Glutamatergic neuron (in vitro differentiated cells): ENCODE measurements around the gene PABPN1L. TPM values are rescaled to one million over a fixed set of nuclear protein-coding genes. Genes with fewer than 3 reads are reported as not detected.

Source experiments
- DNase-seq: peaks from one replicate; pipeline ENCODE4 v3.0.0; 2022
- H3K27ac Mint-ChIP-seq: one replicate; pipeline ENCODE4 v1.8.0; 2020; ENCODE audit warnings: mild to moderate bottlenecking, mixed read lengths, inconsistent platforms; ENCODE audit not compliant: unreplicated experiment
- H3K27me3 Mint-ChIP-seq: one replicate; pipeline ENCODE4 v1.8.0; 2020; ENCODE audit warnings: mild to moderate bottlenecking, moderate library complexity, mixed read lengths, inconsistent platforms; ENCODE audit not compliant: unreplicated experiment
- H3K36me3 Mint-ChIP-seq: one replicate; pipeline ENCODE4 v1.8.0; 2020; ENCODE audit warnings: mild to moderate bottlenecking, mixed read lengths, inconsistent platforms; ENCODE audit not compliant: unreplicated experiment
- H3K4me1 Mint-ChIP-seq: one replicate; pipeline ENCODE4 v1.8.0; 2020; ENCODE audit warnings: mild to moderate bottlenecking, low read depth, mixed read lengths, inconsistent platforms; ENCODE audit not compliant: unreplicated experiment
- H3K4me3 Mint-ChIP-seq: one replicate; pipeline ENCODE4 v1.8.0; 2020; ENCODE audit warnings: mild to moderate bottlenecking, mixed read lengths, inconsistent platforms; ENCODE audit not compliant: unreplicated experiment
- H3K9me3 Mint-ChIP-seq: one replicate; pipeline ENCODE4 v1.8.0; 2020; ENCODE audit warnings: mild to moderate bottlenecking, moderate library complexity, mixed read lengths, inconsistent platforms; ENCODE audit not compliant: unreplicated experiment
- total RNA-seq: library from RNA; stranded (reverse); fragmentation: NEBNext Ultra II Directional; extraction: Animal tissue kit (Norgen Biotek cat#: 25700); gene quantifications from one replicate; pipeline ENCODE4 v1.2.1, GENCODE V29; 2021; ENCODE audit not compliant: unreplicated experiment
- TF ChIP-seq, protein P1 (sequence below): fragments of 200-600 bp; sonication (generic); IDR thresholded peaks from one replicate; pipeline ENCODE4 v1.5.0; 2021; ENCODE audit not compliant: partially characterized antibody, unreplicated experiment

The PABPN1L gene
- total RNA-seq, 1 donor from 2014 or later: 3.9 TPM

DNA sequence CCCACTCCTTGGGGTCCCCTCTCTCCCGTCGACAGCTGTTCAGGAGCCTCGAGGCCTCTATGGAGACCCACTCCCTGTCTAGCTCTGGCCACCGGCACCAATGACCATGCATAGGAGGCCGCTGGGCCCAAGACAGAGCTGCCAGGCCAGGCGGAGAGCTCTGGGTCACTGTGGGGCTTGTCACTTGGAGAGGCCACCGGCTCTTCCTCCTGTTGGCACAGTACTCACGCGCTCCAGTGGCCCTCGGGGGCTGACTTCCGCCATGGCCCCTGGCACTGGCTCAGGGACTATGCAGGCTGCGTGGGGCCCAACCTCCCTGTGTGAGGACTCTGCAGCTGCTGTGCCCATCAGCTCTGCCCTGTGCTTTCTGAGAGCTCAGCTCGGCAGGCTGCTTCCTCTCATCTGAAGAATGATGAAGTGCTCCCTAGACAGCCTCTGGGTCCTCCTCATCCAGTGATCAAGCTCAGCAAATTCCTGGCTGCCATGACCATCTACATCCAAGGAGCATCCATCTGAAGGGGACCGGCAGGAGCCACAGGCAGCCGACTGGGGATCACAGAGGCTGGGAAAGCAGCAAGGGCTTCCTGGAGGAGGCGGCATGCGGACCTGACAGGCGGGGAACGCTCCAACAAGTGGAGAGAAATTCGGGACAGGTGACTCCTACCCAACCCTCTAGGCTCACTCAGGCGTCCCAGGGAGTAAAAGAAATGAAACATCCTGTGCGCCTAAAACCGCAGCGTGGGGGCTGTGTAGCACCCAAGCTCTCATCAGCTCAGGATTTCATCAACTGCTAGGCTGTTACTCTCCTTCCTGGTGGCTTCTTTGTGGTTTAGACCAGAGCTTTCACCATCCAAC is 26.5 kb downstream of the PABPN1L start:
- TF ChIP-seq, protein P1, sequence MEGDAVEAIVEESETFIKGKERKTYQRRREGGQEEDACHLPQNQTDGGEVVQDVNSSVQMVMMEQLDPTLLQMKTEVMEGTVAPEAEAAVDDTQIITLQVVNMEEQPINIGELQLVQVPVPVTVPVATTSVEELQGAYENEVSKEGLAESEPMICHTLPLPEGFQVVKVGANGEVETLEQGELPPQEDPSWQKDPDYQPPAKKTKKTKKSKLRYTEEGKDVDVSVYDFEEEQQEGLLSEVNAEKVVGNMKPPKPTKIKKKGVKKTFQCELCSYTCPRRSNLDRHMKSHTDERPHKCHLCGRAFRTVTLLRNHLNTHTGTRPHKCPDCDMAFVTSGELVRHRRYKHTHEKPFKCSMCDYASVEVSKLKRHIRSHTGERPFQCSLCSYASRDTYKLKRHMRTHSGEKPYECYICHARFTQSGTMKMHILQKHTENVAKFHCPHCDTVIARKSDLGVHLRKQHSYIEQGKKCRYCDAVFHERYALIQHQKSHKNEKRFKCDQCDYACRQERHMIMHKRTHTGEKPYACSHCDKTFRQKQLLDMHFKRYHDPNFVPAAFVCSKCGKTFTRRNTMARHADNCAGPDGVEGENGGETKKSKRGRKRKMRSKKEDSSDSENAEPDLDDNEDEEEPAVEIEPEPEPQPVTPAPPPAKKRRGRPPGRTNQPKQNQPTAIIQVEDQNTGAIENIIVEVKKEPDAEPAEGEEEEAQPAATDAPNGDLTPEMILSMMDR: no peak
- peaks cover 4% of the 10 kb centered on the region for H3K9me3 Mint-ChIP-seq
- H3K36me3 Mint-ChIP-seq: no peaks in the 10 kb centered on the region
- no peak overlapping the region for H3K4me3 Mint-ChIP-seq
- no peak overlapping the region for H3K27ac Mint-ChIP-seq
- peaks cover 7% of the 10 kb centered on the region for H3K27me3 Mint-ChIP-seq
- peaks cover 2% of the 10 kb centered on the region for H3K4me1 Mint-ChIP-seq
- DNase-seq: no peak

DNA sequence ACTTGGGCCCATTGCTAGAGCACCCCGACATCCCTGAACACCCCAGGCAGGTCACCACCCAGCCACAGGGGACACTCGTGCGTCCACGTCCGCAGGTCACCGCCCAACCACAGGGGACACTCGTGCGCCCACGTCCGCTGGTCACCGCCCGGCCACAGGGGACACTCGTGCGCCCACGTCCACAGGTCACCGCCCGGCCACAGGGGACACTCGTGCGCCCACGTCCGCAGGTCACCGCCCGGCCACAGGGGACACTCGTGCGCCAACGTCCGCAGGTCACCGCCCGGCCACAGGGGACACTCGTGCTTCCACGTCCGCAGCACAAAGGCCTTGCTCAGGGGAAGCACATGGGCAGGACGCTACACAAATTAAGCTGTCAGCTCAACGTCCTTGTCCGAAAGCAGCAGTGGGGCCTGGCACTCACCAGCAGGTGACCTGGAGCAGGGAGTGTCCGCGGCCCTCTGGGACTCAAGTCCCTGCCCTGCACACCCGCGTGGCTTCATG is 27.4 kb downstream of the PABPN1L start:
- Mint-ChIP-seq H3K4me1 (no peaks in the 10 kb centered on the region), H3K4me3 (no peak overlapping the region), H3K36me3 (no peaks in the 10 kb centered on the region), H3K27ac (no peak overlapping the region), H3K9me3 (peaks cover 4% of the 10 kb centered on the region), H3K27me3 (peaks cover 5% of the 10 kb centered on the region)
- TF ChIP-seq, protein P1: no peak
- DNase-seq: no peak

DNA sequence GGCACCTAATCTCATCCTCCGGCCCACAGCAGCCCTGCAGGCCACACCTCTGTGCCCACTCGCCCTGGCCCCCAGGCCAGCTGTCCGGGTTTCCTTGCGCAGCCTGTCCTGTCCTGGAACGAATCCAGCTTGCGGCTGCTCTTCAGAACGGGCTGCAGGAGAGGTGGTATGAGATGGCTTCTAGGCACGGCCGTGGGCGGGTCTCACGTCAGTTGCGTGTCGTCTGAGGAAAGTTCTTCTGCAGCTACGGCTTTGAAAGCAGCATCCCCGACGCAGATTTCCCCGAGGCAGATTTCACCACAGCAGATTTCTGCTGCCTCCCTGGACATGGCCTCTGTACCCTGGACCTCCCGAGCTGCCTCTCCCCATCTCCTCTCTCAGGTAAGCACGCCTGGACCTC is 27.9 kb downstream of the PABPN1L start:
- Mint-ChIP-seq H3K36me3 (no peaks in the 10 kb centered on the region), H3K4me1 (no peaks in the 10 kb centered on the region), H3K27ac (no peak overlapping the region), H3K9me3 (peaks cover 4% of the 10 kb centered on the region), H3K4me3 (no peak overlapping the region), H3K27me3 (peaks cover 5% of the 10 kb centered on the region)
- TF ChIP-seq, protein P1: no peak
- DNase-seq: no peak

DNA sequence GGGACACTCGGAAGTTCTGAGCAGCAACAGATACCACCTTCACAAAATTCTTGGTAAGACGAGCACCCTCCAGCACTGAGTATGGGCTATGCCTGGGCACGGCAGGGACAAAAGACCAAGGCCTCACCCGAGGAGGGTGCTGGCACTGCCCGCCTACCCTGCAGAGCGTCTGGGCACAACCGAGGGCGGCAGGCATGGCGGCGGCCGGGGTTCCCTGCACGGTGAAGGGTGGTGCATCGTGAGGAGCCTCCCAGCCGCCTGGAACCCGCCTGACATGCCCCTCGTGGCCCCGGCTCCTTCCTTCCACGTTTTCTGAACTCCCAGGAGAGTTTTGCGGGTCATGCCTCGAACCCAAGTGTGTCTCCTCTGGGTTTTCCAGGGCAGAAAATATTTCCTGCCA is 28.7 kb downstream of the PABPN1L start:
- Mint-ChIP-seq H3K36me3 (no peaks in the 10 kb centered on the region), H3K4me3 (no peak overlapping the region), H3K27me3 (peaks cover 4% of the 10 kb centered on the region), H3K9me3 (peaks cover 1% of the 10 kb centered on the region), H3K27ac (no peak overlapping the region), H3K4me1 (no peaks in the 10 kb centered on the region)
- DNase-seq: no peak
- TF ChIP-seq, protein P1: no peak

DNA sequence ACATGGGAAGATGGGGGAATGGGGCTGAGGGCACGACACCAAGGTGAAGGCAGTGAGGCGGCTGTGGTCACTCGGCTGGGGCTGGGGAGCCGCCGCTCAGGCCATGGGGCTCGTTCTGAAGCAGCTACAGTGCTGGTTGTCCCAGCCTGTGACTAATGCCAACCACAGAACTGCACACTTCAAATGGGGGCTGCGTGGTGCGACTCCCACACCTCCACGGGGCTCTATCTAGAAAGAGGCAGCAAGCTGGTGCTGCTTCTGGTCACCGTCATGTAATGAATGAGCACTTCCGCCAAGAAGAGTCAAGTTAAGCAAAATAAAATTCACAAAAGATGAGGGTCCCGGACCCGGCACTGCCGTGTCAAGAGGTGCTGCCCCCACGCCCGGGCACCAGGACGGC is 29.7 kb downstream of the PABPN1L start:
- Mint-ChIP-seq H3K4me3 (no peak overlapping the region), H3K9me3 (peaks cover 1% of the 10 kb centered on the region), H3K27ac (no peak overlapping the region), H3K36me3 (no peaks in the 10 kb centered on the region), H3K4me1 (no peaks in the 10 kb centered on the region), H3K27me3 (peaks cover 2% of the 10 kb centered on the region)
- DNase-seq: no peak
- TF ChIP-seq, protein P1: no peak
